Measurements from ENCODE around the gene WNT2. TPM values are rescaled to one million over a fixed set of nuclear protein-coding genes. Genes with fewer than 3 reads are reported as not detected.
"Not testable (repeated sequence)": the region's sequence is repeated elsewhere in the genome, so short reads cannot be mapped to it uniquely, and the experiment has no call there.

The WNT2 gene
- total and polyA plus RNA-seq, 2 of the 4 experiments (the other 2 are of a cell fraction) = 1.8 to 1.9 TPM

GRCh38 chr7:117302396-117302795, 20.5 kb downstream of the WNT2 start:
- Histone ChIP-seq H3K23ac (ENCODE audit: low read depth, low read length) (no peak overlapping the region), H4K20me1 (ENCODE audit: insufficient read depth, low read length) (no peaks in the 10 kb centered on the region), H2BK5ac (ENCODE audit: low read depth, low read length, poor library complexity, severe bottlenecking) (no peak overlapping the region), H3K36me3 (ENCODE audit: control insufficient read depth, insufficient read depth, low read length) (no peaks in the 10 kb centered on the region), H3K79me1 (ENCODE audit: low read depth in 1 of 2, low read length in 2 of 2) (no peaks in the 10 kb centered on the region), H3K4me1 (ENCODE audit: control insufficient read depth, insufficient read depth, low read length) (no peaks in the 10 kb centered on the region), H3K27ac (ENCODE audit: insufficient read depth, low read length) (no peak overlapping the region), H3K9me3 (ENCODE audit: control insufficient read depth, insufficient read depth, low read length) (peaks cover 5% of the 10 kb centered on the region), H2AFZ (replicated peaks; ENCODE audit: low read length, poor library complexity) (no peak overlapping the region), H2BK20ac (ENCODE audit: low read depth, low read length) (no peak overlapping the region), H3K14ac (replicated peaks; ENCODE audit: low read depth, low read length) (no peak overlapping the region), H3K4me3 (ENCODE audit: insufficient read depth, low read depth, low read length) (no peak overlapping the region), H4K8ac (ENCODE audit: low read depth in 2 of 2, low read length in 2 of 2) (no peak overlapping the region), H2BK120ac (ENCODE audit: low read depth, low read length) (no peak overlapping the region), H4K5ac (ENCODE audit: low read depth, low read length) (no peak overlapping the region), H3K27me3 (ENCODE audit: control insufficient read depth, insufficient read depth, low read length) (no peaks in the 10 kb centered on the region), H3K56ac (ENCODE audit: extremely low read depth, insufficient read depth, low read length) (no peak overlapping the region), H2AK5ac (ENCODE audit: low read depth, low read length) (no peak overlapping the region), H3K9ac (ENCODE audit: low read depth, low read length) (no peak overlapping the region), H4K91ac (ENCODE audit: insufficient read depth, low read depth, low read length) (no peak overlapping the region), H3K4me2 (ENCODE audit: low read depth, low read length) (no peak overlapping the region), H3K9me1 (ENCODE audit: insufficient read depth, low read length) (no peaks in the 10 kb centered on the region), H3K4ac (ENCODE audit: low read depth, low read length) (no peak overlapping the region), H2AK9ac (replicated peaks; ENCODE audit: low read depth, low read length, poor library complexity) (no peak overlapping the region), H3K18ac (ENCODE audit: low read depth, low read length) (no peak overlapping the region), H2BK15ac (ENCODE audit: low read depth, low read length) (no peak overlapping the region)
- no peak for ATAC-seq (ENCODE audit: low read depth)
- no peak for TF ChIP-seq NFE2L2 (IDR thresholded peaks at IDR 0.05; ENCODE audit: low read depth, low read length)
- TF ChIP-seq CEBPB (IDR thresholded peaks at IDR 0.05; ENCODE audit: low read depth, low read length) = 0 out of 2 replicates have a peak, but pooled peaks have one; percentile 34
- no peak for TF ChIP-seq MAZ (IDR thresholded peaks at IDR 0.05; ENCODE audit: borderline replicate concordance, low read depth, low read length)
- ChIA-PET CTCF (no interaction called here), POLR2A (ENCODE audit: unreplicated experiment) (no interaction called here)
- BruUV-seq (replicated peaks) = no TSS peak
- in situ Hi-C loops (cut with MboI; ENCODE audit: low sequenced_read_pairs) (no loop called here), intact Hi-C loops (cut with micrococcal nuclease) (no loop called here), dilution Hi-C loops (cut with HindIII; ENCODE audit: low sequenced_read_pairs, unreplicated experiment) (no loop called here)
- 100% methylated on average over 1 of the region's 4 CpGs; no CpG with 5 or more reads in 1 of the 2 experiments for WGBS, 2 experiments (ENCODE audit: extremely low coverage in 2 of 2, insufficient read length in 1 of 2)
- DNase-seq = no peak

- H4K20me1 ChIP-seq (ENCODE audit: insufficient read depth, low read length); DNase-seq; in situ Hi-C loops (cut with MboI; ENCODE audit: low sequenced_read_pairs); H3K56ac ChIP-seq (ENCODE audit: extremely low read depth, insufficient read depth, low read length); H2AK9ac ChIP-seq (replicated peaks; ENCODE audit: low read depth, low read length, poor library complexity); H2AFZ ChIP-seq (replicated peaks; ENCODE audit: low read length, poor library complexity); H3K4me2 ChIP-seq (ENCODE audit: low read depth, low read length); H3K4me3 ChIP-seq (ENCODE audit: insufficient read depth, low read depth, low read length); H3K9me1 ChIP-seq (ENCODE audit: insufficient read depth, low read length); H3K27me3 ChIP-seq (ENCODE audit: control insufficient read depth, insufficient read depth, low read length); H2BK15ac ChIP-seq (ENCODE audit: low read depth, low read length); CTCF ChIA-PET; H2BK20ac ChIP-seq (ENCODE audit: low read depth, low read length); H3K23ac ChIP-seq (ENCODE audit: low read depth, low read length); H3K27ac ChIP-seq (ENCODE audit: insufficient read depth, low read length); H4K91ac ChIP-seq (ENCODE audit: insufficient read depth, low read depth, low read length); H3K9me3 ChIP-seq (ENCODE audit: control insufficient read depth, insufficient read depth, low read length); ATAC-seq (ENCODE audit: low read depth); H3K14ac ChIP-seq (replicated peaks; ENCODE audit: low read depth, low read length); BruUV-seq (replicated peaks); H4K5ac ChIP-seq (ENCODE audit: low read depth, low read length); H3K36me3 ChIP-seq (ENCODE audit: control insufficient read depth, insufficient read depth, low read length); H2BK120ac ChIP-seq (ENCODE audit: low read depth, low read length); intact Hi-C loops (cut with micrococcal nuclease); H3K18ac ChIP-seq (ENCODE audit: low read depth, low read length); H3K79me1 ChIP-seq (ENCODE audit: low read depth in 1 of 2, low read length in 2 of 2); H4K8ac ChIP-seq (ENCODE audit: low read depth in 2 of 2, low read length in 2 of 2); H2AK5ac ChIP-seq (ENCODE audit: low read depth, low read length); H2BK5ac ChIP-seq (ENCODE audit: low read depth, low read length, poor library complexity, severe bottlenecking); H3K4ac ChIP-seq (ENCODE audit: low read depth, low read length); H3K4me1 ChIP-seq (ENCODE audit: control insufficient read depth, insufficient read depth, low read length); H3K9ac ChIP-seq (ENCODE audit: low read depth, low read length); dilution Hi-C loops (cut with HindIII; ENCODE audit: low sequenced_read_pairs, unreplicated experiment): not testable (repeated sequence)
- POLR2A ChIA-PET (ENCODE audit: unreplicated experiment) = interaction anchor here (0.7 kb wide), 1 partner anchor 52 kb away, joined by 3 read pairs; no protein-coding TSS in a partner anchor
- no CpG with 5 or more reads among the region's 5 CpGs for WGBS, 2 experiments (ENCODE audit: extremely low coverage in 2 of 2, insufficient read length in 1 of 2)
Observed at GRCh38 chr7:117300506-117300905, 22.4 kb downstream of the WNT2 start.
